Activated CD4-positive, alpha-beta T cell treated with anti-CD3 and anti-CD28 coated beads, Interleukin-2, amount 50 U/mL, for 24 hours (primary cell): ENCODE results near the gene MED26.

Experiments
- DNase-seq, 2 donors: peaks; one replicate each; pipeline ENCODE4 v3.0.0-alpha.2; 2020; ENCODE audit warnings: low read depth in 1 of 2, low spot score in 1 of 2

MED26 gene

DNA sequence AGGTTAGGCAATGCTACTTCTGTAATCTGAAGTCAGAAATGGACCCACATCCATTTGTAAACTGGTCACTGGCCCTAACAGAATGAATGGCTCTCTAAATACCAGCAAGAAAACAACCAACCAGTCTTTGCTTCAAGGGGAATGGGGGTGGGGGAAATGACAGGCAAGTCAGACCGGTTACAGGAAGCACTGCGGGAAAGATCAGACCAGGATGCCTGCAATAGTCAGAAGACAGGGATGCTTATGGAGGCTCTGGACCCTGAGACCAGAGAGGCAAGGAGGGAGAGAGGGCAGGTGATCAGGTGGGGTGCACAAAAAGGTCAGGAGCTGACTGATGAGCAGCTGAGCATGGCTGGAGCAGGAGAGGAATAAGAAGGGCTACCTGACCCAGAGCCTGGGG is 13.1 kb downstream of the MED26 start:
- no peak for DNase-seq

DNA sequence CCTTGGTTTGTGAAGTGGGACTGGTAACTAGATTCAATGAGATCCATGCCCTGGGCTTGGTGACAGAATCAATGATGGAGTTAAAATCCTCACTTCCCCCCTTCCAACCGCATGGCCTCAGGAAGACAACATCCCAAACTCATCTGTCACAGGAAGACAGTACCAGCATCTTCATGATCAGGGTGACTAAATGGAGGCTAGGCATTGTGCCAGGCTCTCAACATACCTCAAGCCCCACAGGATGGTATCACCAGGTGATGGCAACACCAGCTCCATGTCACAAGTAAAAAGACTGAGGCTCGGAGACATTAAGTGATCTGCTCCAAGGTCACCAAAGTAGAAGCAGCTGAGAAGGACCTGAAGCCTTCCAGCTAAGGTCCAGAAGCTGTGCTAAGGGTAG is 14.2 kb downstream of the MED26 start:
- no peak for DNase-seq

DNA sequence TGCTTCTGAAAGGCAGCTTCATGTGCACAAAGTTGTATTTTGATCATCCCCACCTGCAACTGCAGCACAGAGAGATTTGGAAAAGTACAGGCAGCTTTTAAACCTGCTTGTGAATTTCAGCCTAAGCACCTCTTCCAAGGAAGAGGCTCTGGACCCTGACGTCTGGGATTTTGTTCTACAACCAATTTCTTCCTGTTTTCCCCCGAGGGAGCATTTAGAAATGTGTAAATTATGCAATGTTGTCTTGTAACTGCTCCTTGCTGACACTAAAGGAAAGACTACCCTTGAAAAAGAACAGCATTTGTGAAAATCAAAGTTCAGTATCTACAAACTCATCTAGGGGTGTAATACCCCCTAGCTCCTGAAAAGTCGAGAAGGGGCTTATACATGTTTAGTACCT is 15.4 kb downstream of the MED26 start:
- DNase-seq, result no peak

DNA sequence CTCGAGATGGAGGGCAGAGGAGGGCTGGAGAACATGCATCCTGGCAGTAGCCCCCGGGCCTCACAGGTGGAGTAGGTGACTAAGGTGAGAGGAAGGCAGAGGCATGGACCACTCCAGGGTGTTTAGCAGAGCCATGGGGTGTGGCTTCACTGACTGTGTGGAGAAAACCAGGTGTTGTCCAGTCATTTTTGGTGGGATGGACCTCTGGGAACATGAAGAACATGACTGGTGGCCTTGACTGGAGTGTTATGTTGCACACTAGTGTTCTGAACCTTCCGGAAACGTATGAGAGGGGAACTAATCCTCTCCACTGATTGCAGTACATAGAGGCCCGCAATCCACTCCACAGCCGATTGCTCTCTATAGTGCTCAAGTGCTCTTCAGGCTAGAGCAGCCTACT is 16.9 kb downstream of the MED26 start:
- no peak for DNase-seq

DNA sequence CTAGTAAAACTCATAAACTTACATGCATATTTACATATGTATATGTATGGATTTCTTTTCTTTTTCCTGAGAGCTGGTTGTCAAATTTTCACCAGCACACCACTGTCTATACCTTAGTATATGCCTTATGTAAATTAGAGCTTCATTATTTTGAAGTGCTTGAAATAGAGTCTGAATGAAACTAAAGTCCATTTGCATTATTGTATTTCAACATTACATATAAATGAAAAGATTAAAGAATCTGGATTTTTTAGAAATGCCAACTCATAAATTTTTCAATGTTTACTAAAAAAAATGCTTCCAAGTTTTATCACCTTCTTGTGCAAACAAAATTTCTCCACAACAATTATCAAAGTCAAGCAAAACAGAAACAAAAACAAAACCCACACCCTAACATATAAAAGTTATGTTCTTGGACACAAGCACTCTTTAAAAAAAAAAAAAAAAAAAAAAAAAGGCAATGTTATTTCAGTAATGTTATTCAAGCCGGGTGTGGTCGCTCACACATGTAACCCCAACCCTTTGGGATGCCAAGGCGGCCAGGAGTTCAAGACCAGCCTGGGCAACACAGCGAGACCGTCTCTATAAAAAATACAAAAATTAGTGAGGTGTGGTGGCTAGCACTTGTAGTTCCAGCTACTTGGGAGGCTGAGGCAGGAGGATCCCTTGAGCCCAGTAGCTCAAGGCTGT is 18.3 kb downstream of the MED26 start:
- DNase-seq, result no peak

DNA sequence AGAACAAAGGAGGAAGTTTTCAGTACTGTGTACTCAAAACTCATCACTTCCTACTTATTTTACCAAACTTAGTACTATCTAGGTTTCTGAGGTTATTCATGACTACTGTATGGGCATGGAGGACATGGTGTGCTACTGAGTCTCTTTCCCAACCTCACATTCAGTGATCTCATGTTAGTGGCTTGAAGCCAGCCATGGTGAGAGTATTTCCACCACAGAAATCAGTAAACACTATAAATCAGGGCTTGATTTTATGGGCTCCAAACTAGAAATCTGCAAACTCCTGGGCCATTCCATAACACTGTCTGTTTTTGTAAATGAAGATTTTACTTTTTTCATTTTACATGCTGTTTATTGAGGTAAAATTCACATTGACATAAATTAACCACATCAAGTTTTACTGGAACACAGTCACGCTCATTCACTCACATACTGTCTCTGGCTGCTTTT is 19.7 kb downstream of the MED26 start:
- no peak for DNase-seq

DNA sequence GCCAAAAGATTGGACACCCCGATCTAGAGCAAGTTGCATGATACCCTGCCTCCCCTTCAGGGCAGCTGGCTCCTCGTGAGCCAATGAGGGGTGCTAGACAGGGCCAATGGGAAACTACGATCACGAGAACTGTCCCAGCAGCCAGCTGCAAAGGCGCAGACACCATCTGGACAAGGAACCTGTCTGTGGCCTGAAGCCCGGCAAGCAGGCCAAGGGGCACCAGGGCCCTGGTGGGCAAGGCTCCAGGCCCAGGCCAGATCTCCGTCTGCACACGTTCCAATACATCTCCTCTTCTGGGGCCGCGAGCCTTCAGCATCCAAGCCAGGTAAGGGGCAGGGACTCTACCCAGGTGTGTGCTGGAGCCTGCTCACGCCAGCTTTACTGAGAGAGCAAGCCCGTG is 20.2 kb downstream of the MED26 start:
- DNase-seq, result no peak

DNA sequence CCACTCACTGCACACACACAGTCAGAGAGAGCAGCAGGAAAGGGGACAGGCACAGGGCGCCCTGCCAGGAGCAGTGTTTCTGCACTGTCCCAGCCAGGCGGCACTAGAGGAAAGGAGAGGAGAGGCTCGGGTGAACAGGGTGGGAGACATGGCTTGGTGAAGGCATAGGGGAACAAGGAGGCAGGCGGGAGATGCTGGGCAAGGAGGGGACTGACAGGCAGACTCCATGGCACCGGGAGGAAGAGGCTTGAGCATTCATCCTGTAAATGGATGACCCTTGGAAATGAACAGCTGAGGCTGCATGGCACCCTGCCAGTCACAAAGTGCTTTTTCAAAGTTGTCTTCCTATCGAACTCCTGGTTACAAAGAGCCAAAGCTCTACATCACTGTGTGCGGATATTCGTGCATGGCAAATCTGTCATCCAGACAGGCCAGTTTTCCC is 22.4 kb downstream of the MED26 start:
- DNase-seq, result no peak

DNA sequence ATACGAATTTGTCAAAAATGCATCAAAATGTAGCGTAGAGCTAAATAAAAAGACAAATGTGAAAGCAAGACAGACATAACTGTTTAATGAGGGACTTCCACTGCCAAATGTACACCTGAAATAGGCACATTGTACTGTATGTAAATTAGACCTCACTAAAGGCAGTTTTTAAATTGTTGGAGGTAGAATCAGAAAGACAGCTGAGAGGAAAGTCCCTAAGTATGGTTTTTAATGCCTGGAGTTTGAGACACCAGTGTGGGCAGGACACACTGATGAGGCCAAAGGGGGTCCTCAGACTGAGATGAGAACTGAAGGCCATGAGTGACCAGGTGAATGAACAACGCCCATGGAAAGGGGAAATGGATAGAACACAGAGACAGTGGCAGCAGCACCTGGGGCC is 22.9 kb downstream of the MED26 start:
- no peak for DNase-seq

DNA sequence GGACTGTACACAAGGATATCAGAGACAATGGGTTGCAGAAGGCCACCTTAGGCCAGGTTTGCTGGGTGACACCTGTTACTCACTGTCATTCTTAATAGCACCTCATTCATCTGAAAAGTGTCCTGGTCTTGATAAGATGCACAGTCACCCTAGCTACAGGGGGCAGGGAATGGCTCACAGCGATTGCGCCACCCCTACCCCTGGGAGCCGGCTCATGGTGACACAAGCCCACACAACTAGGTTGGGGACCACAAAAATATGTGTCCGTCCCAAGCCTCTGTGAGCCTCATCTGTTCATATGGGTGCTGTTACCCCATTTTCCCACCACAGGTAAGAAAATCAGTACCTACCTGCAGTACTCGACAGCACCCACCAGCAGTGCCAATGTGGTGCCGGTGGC is 23.4 kb downstream of the MED26 start:
- no peak for DNase-seq

DNA sequence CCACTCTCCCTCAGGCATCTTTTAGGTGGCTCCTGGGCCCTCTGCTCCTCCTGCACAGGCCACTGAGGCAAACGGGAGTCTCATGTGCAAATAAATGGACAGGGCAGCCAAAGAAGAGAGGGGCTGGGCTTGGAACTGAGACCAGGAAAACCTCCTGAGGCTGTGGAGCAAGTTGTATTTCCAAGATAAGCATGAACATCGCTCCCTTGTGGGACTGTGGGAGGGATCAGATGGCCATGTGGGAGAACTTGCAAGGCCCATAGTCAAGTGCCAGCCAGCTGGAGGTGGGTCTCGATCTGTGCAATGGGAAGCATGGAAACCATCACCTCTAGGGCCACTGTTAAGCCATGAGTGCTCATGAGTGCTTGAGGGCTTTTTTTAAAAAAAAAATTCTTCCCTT is 24.9 kb downstream of the MED26 start:
- no peak for DNase-seq

DNA sequence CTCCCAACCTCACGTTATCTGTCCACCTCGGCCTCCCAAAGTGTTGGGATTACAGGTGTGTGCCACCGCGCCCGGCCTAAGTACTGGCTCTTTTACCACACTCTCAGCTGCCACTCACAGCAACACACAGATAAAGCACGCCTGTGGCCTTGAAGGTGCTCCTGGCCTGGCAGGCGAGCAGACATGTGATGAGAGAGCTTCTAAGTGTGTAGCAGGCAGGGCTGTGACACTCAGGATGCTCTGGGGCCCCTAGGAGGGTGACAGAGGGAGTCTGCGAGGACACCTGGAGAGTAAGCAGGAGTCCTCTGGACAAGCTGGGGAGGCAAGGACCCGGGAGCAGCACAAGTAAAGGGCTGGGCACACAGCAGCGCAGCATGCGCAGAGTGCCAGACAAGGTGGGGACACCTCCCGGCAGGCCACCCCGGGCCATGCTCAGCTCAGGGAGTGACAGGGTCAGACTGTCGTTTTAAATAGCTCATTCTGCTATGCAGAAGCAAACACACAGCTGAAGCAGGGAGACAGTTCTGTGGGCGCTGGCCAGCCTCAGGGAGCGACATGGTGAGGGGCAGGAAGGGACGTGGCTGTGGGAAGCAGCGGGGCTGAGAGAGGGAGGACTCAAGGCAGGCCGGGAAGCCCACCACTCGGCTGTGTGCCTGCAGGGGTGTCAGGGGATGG is 26.5 kb downstream of the MED26 start:
- no peak for DNase-seq

DNA sequence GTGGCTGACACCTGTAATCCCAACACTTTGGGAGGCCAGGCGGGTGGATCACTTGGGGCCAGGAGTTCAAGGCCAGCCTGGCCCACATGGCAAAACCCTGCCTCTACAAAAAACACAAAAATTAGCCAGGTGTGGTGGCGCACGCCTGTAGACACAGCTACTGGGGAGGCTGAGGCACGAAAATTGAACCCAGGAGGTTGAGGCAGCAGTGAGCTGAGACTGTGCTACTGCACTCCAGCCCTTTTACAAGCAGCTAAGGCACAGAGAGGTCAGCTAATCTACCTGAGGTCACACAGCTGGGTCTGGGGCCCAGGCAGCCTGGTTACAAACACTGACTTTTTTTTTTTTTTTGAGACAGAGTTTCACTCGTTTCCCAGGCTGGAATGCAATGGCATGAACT is 27.2 kb downstream of the MED26 start:
- DNase-seq, result no peak

DNA sequence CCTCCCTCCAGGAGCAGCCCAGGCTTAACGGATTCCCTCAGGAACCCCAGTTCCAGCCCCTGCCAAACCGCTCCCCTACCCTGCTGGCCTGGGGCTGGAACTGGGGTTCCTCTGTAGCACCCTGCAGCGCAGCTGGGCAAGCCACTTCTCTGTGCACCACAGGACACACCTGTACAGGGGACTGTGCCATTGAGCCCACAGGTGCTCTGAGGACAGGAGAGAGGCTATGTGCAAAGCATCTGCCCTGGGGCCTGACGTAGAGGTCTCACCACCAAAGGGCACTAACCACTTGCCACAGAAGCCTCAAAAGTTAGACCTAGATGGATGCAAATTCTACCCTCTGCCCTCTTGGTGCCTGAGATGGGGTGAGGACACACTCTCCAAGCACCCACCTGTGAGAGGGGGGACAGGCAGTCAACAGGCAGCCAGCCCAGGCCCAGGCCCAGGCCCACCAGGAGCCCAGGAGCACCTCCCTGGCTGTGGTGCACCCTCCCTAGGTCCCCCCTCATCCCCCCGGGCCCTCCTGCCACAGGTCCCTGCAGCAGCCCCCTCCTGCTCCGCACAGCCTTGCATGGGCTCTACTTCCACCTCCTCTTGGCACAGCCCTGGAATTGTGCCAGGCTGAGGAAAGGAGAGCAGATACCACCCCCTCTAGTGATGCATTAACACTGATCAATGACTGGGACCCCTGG is 28.2 kb downstream of the MED26 start:
- no peak for DNase-seq

DNA sequence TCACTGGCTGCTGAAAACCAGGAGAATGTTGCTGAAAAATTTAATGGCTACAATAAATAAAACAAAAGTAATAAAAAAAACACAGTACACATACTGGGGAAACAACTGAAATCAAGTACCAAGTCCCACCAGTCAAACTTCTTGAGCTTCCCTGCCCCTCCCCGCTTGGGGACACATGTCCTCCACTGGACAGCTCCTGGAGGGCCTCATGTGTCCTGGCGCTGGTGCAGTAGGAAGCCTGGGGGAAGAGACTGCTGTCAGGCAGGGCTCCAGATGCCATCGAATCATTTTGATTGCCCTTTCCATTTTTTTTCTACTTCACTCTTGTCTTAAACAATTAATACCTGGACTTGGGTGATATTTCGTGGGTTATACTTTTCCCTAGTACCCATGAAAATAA is 29.2 kb downstream of the MED26 start:
- no peak for DNase-seq

DNA sequence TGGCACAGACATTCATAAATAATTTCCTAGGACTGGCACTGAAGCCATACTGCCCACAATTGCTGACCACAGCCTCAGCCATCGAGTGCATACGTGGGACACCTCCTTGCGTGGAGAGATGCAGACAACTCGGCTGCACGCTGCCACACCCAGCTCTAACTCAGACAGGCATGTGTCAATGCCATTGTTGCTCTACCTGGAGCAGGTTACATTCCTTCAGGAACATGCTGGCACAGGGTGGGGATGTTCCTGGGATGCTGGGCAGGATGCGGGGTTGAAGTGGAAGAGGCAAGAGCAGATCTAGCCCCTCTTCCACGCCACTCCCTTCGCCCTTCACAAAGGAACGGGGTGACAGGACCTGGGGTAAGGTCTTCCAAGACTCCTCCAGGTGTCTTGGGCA is 31.6 kb downstream of the MED26 start:
- no peak for DNase-seq

DNA sequence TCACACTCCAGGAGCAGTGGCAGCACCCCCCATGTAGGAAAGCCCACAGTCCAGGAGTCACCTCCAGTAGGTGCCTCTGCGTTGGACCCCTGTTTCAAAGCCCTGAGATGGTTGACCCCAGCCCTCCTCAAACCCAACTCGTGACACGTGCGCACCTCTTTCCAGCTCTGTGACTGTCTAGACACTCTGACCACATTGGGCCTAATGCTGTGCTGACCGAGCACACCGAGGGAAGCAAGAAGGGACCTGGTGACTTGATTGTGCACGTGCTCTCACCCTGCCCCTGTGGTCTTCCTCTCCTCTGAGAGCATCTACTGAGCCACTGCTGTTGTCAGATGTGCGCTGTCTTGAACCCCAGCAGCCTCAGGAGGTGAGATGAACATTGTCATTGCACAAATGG is 32.9 kb downstream of the MED26 start:
- no peak for DNase-seq

DNA sequence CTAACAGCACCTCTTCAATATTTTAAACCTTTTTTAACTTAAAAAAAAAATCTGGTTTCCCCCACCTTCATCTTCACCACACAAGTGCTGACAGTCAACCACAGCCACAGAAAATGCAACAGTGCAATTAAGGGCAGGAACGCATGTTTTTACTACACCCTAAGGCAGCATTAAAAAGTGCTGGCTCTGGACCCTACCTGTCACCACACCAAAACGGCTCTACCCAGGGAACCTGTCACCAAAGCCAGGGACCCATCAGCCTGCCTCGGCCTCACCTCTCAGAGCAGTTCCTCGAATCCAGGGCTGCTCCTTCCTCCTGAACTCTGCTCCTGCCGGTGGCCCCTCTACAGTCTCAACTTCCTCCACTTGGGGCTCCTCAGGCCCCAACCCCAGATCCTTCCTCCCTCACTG is 33.3 kb downstream of the MED26 start:
- DNase-seq, result no peak

DNA sequence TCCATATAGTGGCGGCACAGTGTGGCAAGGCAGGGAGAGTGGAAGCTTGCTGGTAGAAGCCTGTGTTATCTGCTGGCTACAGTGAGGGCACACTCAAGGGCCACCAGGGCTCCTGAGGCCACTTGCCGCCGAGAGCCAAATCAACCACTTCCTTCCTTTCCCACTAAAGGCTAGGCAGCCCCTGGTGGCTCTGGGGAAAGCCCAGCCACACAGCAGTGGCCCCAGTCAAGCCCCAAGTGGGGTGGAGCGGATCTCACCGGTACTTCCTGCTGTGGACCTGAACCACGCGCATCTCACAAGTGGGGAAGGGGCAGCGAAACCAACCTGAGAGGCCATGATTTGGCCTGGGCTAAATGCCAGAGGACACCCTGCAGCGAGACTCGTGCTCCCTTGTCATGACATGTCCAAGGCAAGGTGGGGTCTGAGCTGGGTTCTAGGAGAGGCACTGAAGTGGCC is 33.8 kb downstream of the MED26 start:
- no peak for DNase-seq

DNA sequence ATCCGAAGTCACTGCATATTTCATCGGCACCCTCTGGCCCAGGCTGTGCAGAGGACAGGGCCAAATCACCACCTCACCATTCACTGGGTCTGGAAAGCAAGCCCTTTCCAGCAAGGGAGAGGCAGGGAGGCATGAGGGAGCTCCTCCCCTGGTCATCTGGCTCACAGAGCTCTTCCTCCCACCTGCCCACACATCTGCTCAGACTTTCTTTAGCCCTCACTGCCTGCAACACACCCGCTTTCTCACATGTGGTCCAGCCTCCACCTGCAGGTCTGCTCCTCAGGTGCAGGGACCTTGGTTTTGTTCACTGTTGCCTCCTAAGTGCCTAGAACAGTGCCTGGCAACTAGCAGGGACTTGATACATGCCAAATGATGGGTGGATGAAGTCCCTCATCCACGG is 34.8 kb downstream of the MED26 start:
- DNase-seq, result no peak

DNA sequence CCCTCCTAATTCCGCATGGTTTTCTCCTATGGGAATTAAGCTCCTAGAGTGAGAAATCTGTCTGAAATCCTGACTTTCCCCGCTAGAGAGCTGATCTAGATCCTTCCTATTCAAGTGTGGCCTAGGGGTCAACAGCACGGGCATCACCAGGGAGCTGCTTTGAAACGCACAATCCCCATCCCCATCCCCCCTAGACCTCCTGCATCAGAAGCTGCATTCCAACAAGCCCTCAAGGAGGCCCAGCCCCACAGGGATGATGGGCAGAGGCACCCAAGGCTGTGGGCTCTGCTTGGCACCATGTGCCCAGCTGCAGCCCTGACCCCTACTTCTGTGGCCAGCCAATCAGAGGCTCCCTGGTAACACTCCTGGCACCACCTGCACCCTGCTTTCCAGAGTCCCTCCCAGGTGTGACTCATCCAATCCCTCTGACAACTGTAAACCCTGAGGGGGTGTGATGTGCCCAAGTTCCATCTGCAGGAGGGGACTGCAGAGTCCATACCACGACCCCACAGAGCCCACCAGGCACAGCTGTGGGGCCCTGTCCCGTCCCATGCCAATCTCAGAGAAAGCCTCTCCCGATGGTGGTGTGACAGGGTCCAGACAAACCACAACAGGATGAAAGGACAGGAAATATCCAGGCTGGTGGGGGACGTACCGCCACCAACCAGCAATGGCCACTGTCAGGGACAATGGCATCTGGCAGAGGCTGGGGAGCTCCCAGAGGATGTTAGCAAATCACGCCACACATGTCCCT is 36.0 kb downstream of the MED26 start:
- DNase-seq, result no peak
